ENCODE measurements around the gene PRIM2.
"Not testable (repeated sequence)": the region's sequence is repeated elsewhere in the genome, so short reads cannot be mapped to it uniquely, and the experiment has no call there.

Gene PRIM2

GRCh38 chr6:57491795-57492194 lies 174.4 kb downstream of the PRIM2 start:
- not testable (repeated sequence) for DNase-seq (ENCODE audit: low read depth in 3 of 3, low spot score in 1 of 3)

DNA sequence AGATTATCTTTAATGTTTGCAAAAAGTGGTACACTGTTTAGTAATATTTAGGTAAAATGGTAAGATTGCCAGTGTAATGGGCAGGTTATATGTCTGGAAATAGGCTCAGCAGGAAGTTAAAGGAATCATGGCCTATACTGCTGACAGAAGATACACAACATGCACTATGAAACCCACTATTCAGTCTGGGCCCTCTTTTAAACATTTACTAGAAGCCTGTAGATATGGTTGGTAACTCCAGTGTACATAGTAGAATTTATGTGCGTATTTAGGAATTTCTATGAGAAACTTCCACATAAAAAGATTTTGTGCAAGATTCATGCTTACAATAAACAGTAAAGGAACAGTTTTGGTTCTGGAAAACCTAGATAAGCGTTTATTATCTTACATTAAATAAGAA lies 178.8 kb downstream of the PRIM2 start:
- DNase-seq (ENCODE audit: low read depth in 3 of 3, low spot score in 1 of 3) = not testable (repeated sequence)

GRCh38 chr6:57500368-57501021 lies 183.1 kb downstream of the PRIM2 start:
- not testable (repeated sequence) for DNase-seq (ENCODE audit: low read depth in 3 of 3, low spot score in 1 of 3)

- not testable (repeated sequence) for DNase-seq (ENCODE audit: low read depth in 3 of 3, low spot score in 1 of 3)
Measured at GRCh38 chr6:57502387-57502786, 185.0 kb downstream of the PRIM2 start.

GRCh38 chr6:57505251-57505650 lies 187.8 kb downstream of the PRIM2 start:
- DNase-seq (ENCODE audit: low read depth in 3 of 3, low spot score in 1 of 3) = not testable (repeated sequence)

GRCh38 chr6:57510390-57510789 lies 193.0 kb downstream of the PRIM2 start:
- not testable (repeated sequence) for DNase-seq (ENCODE audit: low read depth in 3 of 3, low spot score in 1 of 3)

- DNase-seq (ENCODE audit: low read depth in 3 of 3, low spot score in 1 of 3) = not testable (repeated sequence)
Measured at GRCh38 chr6:57515171-57515570, 197.7 kb downstream of the PRIM2 start.

GRCh38 chr6:57515845-57516244 lies 198.4 kb downstream of the PRIM2 start:
- DNase-seq (ENCODE audit: low read depth in 3 of 3, low spot score in 1 of 3) = not testable (repeated sequence)

DNA sequence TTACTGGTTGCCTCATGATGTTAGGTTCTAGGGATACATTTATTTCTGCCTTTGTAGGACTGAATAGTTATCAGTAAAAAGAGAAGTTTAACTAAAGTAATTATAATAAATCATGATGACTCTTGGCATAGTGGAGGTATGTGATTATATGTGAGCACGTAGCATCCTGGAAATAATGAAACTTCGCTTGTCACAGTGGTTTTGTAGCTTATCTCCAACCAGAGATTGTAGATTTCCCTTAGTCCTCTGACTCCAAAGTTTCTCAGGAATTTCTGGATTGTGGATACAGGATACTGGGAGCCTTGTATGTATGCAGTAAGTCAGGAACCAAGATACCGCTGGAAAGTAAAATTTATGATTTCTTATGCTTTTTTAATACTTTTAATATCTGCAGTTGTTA lies 199.3 kb downstream of the PRIM2 start:
- DNase-seq (ENCODE audit: low read depth in 3 of 3, low spot score in 1 of 3) = not testable (repeated sequence)

DNA sequence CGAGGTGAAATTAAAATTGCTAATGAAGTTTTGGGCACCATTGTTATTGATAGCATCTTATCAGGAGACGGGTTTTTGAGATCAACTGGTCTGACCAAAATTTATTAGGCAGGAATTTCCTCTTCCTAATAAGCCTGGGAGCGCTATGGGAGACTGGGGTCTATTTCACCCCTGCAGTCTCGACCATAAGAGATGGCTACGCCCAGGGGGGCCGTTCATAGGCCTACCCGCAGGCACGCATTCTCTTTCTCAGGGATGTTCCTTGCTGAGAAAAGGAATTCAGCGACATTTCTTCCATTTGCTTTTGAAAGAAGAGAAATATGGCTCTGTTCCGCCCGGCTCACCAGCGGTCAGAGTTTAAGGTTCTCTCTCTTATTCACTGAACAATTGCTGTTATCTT lies 201.8 kb downstream of the PRIM2 start:
- DNase-seq (ENCODE audit: low read depth in 3 of 3, low spot score in 1 of 3) = not testable (repeated sequence)

GRCh38 chr6:57521085-57521484 lies 203.7 kb downstream of the PRIM2 start:
- DNase-seq (ENCODE audit: low read depth in 3 of 3, low spot score in 1 of 3) = not testable (repeated sequence)

DNA sequence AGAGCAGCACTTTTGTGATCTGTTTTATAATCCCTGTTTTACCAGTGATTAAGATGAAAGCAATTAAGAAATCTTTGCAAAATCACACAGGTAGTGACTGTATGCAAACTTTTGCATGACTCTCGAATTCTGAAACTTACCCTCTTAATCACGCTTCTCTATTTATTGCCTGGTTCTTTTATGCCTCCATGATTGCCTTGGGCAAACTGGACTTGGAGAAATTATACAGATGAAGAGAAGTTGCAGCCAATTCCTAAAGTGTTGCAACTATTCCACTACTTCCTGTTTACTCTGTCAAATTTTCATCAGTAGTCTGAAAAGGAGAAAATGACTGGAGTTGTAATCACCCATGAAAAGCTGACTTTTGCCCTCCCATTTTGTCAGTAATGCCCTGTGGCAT lies 205.8 kb downstream of the PRIM2 start:
- DNase-seq (ENCODE audit: low read depth in 3 of 3, low spot score in 1 of 3) = not testable (repeated sequence)

GRCh38 chr6:57529755-57530154 lies 212.3 kb downstream of the PRIM2 start:
- DNase-seq (ENCODE audit: low read depth in 3 of 3, low spot score in 1 of 3) = not testable (repeated sequence)

- DNase-seq (ENCODE audit: low read depth in 3 of 3, low spot score in 1 of 3) = not testable (repeated sequence)
Measured at GRCh38 chr6:57532660-57533059, 215.2 kb downstream of the PRIM2 start.

GRCh38 chr6:57535121-57535520 lies 217.7 kb downstream of the PRIM2 start:
- not testable (repeated sequence) for DNase-seq (ENCODE audit: low read depth in 3 of 3, low spot score in 1 of 3)

- not testable (repeated sequence) for DNase-seq (ENCODE audit: low read depth in 3 of 3, low spot score in 1 of 3)
Measured at GRCh38 chr6:57535994-57536393, 218.6 kb downstream of the PRIM2 start.

- DNase-seq (ENCODE audit: low read depth in 3 of 3, low spot score in 1 of 3) = not testable (repeated sequence)
Measured at GRCh38 chr6:57537916-57538315, 220.5 kb downstream of the PRIM2 start.

- not testable (repeated sequence) for DNase-seq (ENCODE audit: low read depth in 3 of 3, low spot score in 1 of 3)
Measured at GRCh38 chr6:57551961-57552360, 234.5 kb downstream of the PRIM2 start.

DNA sequence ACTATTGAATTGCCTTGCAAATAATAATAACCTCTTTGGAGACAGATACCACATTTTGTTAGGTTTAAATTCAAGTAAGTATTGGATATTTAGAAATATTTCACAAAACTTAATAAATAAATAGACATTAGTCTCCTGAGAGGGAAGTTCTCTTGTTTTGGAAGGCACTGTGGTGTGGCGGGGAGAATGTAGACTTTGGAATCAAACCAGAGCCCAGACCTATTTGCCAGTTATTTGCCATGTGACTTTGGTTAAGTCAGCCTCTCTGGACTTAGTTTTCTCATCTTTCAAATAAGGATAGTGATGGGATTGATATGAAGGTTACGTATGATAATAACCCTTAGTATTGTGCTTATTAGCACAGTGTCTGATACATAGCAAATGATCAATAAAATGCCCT lies 240.4 kb downstream of the PRIM2 start:
- DNase-seq (ENCODE audit: low read depth in 3 of 3, low spot score in 1 of 3) = not testable (repeated sequence)

- DNase-seq (ENCODE audit: low read depth in 3 of 3, low spot score in 1 of 3) = not testable (repeated sequence)
Measured at GRCh38 chr6:57559170-57559569, 241.7 kb downstream of the PRIM2 start.

- DNase-seq (ENCODE audit: low read depth in 3 of 3, low spot score in 1 of 3) = not testable (repeated sequence)
Measured at GRCh38 chr6:57562233-57562632, 244.8 kb downstream of the PRIM2 start.

- DNase-seq (ENCODE audit: low read depth in 3 of 3, low spot score in 1 of 3) = not testable (repeated sequence)
Measured at GRCh38 chr6:57572119-57572518, 254.7 kb downstream of the PRIM2 start.

- DNase-seq (ENCODE audit: low read depth in 3 of 3, low spot score in 1 of 3) = not testable (repeated sequence)
Measured at GRCh38 chr6:57572844-57573243, 255.4 kb downstream of the PRIM2 start.

Measured in stimulated activated CD4-positive, alpha-beta T cell treated with anti-CD3 and anti-CD28 coated beads, TNF-alpha, amount 100 ng/mL, for 1 hour (primary cell).